ENCODE data around the gene ARID1B. TPM values are rescaled to one million over a fixed set of nuclear protein-coding genes. Genes with fewer than 3 reads are reported as not detected.

ARID1B gene
- total and polyA plus RNA-seq, 9 of the 15 experiments (the other 6 are each of a cell fraction or from before 2014, with no cell fraction given) = 12.5 to 50.5 (median 25.8) TPM

- H3K9ac ChIP-seq (ENCODE audit: insufficient read depth in 1 of 2, low read depth in 2 of 2, low read length in 2 of 2) = no peak overlapping the region
- no peak for FAIRE-seq
- ChIA-PET CTCF (ENCODE audit: low intra/inter-chr PET ratio) (no interaction called here), POLR2A (interaction anchor here (0.8 kb wide), 1 partner anchor 35 kb away, joined by 3 read pairs; no protein-coding TSS in a partner anchor)
- H3K36me3 ChIP-seq (ENCODE audit: control insufficient read depth, insufficient read depth, low read length) = peaks cover 2% of the 10 kb centered on the region; the same call in 1 of the 3 replicates
- TF ChIP-seq CHD1 (IDR thresholded peaks at IDR 0.05; ENCODE audit: low read length) = no peak
- TF ChIP-seq HNRNPK (IDR thresholded peaks at IDR 0.05; ENCODE audit: low read depth, low read length, poor library complexity, severe bottlenecking) = no peak
- H3K27me3 ChIP-seq (ENCODE audit: control insufficient read depth in 2 of 2, insufficient read depth in 2 of 2, low read length in 2 of 2) = no peaks in the 10 kb centered on the region
- H3K4me3 ChIP-seq = no peak overlapping the region
- no peak for ATAC-seq
- H3K4me2 ChIP-seq (ENCODE audit: insufficient read depth, low read length) = no peak overlapping the region
- H4K20me1 ChIP-seq (replicated peaks; ENCODE audit: control insufficient read depth, insufficient read depth, low read length) = peaks cover 45% of the 10 kb centered on the region
- 91% methylated on average over 8 of the region's 8 CpGs for WGBS (ENCODE audit: insufficient coverage, low coverage, missing lambda C conversion rate)
- H3K79me2 ChIP-seq (ENCODE audit: control insufficient read depth, insufficient read depth, low read length) = peaks cover 89% of the 10 kb centered on the region
- H3K9me3 ChIP-seq (replicated peaks; ENCODE audit: control insufficient read depth, insufficient read depth, low read depth, low read length) = no peaks in the 10 kb centered on the region
- H3K27ac ChIP-seq (ENCODE audit: extremely low read depth, low read depth, low read length) = no peak overlapping the region
- no TSS peak for BruUV-seq (replicated peaks)
- no peak overlapping the region for H2AFZ ChIP-seq (ENCODE audit: low read depth, low read length)
- in situ Hi-C loops (cut with MboI) = no loop called here
- no peaks in the 10 kb centered on the region for H3K9me1 ChIP-seq (ENCODE audit: control insufficient read depth, insufficient read depth, low read length)
- intact Hi-C loops (cut with micrococcal nuclease) = no loop called here
- DNase-seq (ENCODE audit: extremely low read depth in 1 of 4, low spot score in 3 of 4) = no peak
- peaks cover 9 to 14% of the 10 kb centered on the region in 2 experiments for H3K4me1 ChIP-seq (replicated peaks in 1 of 2; ENCODE audit: control insufficient read depth in 2 of 2, insufficient read depth in 2 of 2, low read length in 2 of 2)
Measured at GRCh38 chr6:156824142-156824541, 47.0 kb downstream of the ARID1B start.

GRCh38 chr6:156825475-156825874 is 48.3 kb downstream of the ARID1B start:
- 5% methylated on average over 3 of the region's 3 CpGs for WGBS (ENCODE audit: insufficient coverage, low coverage, missing lambda C conversion rate)
- intact Hi-C loops (cut with micrococcal nuclease) = no loop called here
- Histone ChIP-seq H4K20me1 (replicated peaks; ENCODE audit: control insufficient read depth, insufficient read depth, low read length) (peaks cover 36% of the 10 kb centered on the region; the same call in 1 of the 2 replicates), H3K9ac (ENCODE audit: insufficient read depth in 1 of 2, low read depth in 2 of 2, low read length in 2 of 2) (no peak overlapping the region), H3K27ac (ENCODE audit: extremely low read depth, low read depth, low read length) (no peak overlapping the region), H3K4me1 (replicated peaks in 1 of 2; ENCODE audit: control insufficient read depth in 2 of 2, insufficient read depth in 2 of 2, low read length in 2 of 2) (peaks cover 5 to 14% of the 10 kb centered on the region in 2 experiments; a peak in 4 of 5 replicates), H3K79me2 (ENCODE audit: control insufficient read depth, insufficient read depth, low read length) (peaks cover 77% of the 10 kb centered on the region), H3K9me1 (ENCODE audit: control insufficient read depth, insufficient read depth, low read length) (no peaks in the 10 kb centered on the region), H3K4me2 (ENCODE audit: insufficient read depth, low read length) (no peak overlapping the region), H3K4me3 (no peak overlapping the region), H3K36me3 (ENCODE audit: control insufficient read depth, insufficient read depth, low read length) (peaks cover 13% of the 10 kb centered on the region; the same call in 1 of the 3 replicates), H3K27me3 (ENCODE audit: control insufficient read depth in 2 of 2, insufficient read depth in 2 of 2, low read length in 2 of 2) (no peaks in the 10 kb centered on the region), H3K9me3 (replicated peaks; ENCODE audit: control insufficient read depth, insufficient read depth, low read depth, low read length) (no peaks in the 10 kb centered on the region), H2AFZ (ENCODE audit: low read depth, low read length) (no peak overlapping the region)
- ChIA-PET POLR2A (no interaction called here), CTCF (ENCODE audit: low intra/inter-chr PET ratio) (no interaction called here)
- DNase-seq (ENCODE audit: extremely low read depth in 1 of 4, low spot score in 3 of 4) (no peak), FAIRE-seq (no peak), ATAC-seq (no peak)
- in situ Hi-C loops (cut with MboI) = no loop called here
- BruUV-seq (replicated peaks) = no TSS peak
- TF ChIP-seq GATA2 (CRISPR knock-in tag; IDR thresholded peaks at IDR 0.05) (no peak), RCOR1 (IDR thresholded peaks at IDR 0.05; ENCODE audit: borderline replicate concordance in 1 of 2, low read depth in 2 of 2, low read length in 2 of 2) (no peak), NCOA1 (IDR thresholded peaks at IDR 0.05; ENCODE audit: low read depth) (no peak), ZNF3 (CRISPR knock-in tag; IDR thresholded peaks at IDR 0.05) (no peak), JUND (IDR thresholded peaks at IDR 0.05; ENCODE audit: borderline replicate concordance, low read depth, low read length) (no peak), JUND (tag; IDR thresholded peaks at IDR 0.05; ENCODE audit: borderline replicate concordance, low read depth, low read length) (no peak), CREB3 (tag; conservative IDR thresholded peaks at IDR 0.05; ENCODE audit: low read depth) (no peak), PTBP1 (IDR thresholded peaks at IDR 0.05; ENCODE audit: low read depth, low read length) (no peak), TBL1XR1 (IDR thresholded peaks at IDR 0.05; ENCODE audit: low read length in 2 of 2) (no peak), HDAC8 (tag; IDR thresholded peaks at IDR 0.05) (no peak), HNRNPLL (IDR thresholded peaks at IDR 0.05; ENCODE audit: low read depth, low read length, poor library complexity, severe bottlenecking) (no peak), MBD1 (CRISPR knock-in tag; IDR thresholded peaks at IDR 0.05) (no peak)
